ENCODE measurements around the gene CARM1. TPM values are rescaled to one million over a fixed set of nuclear protein-coding genes. Genes with fewer than 3 reads are reported as not detected.

CARM1 gene
- total RNA-seq, 3 donors from 2014 or later (not counting 1 experiment from before 2014, with no cell fraction given) = 13.4 to 21.3 (median 19.8) TPM

- Mint-ChIP-seq H3K4me3 (no peak overlapping the region), H3K36me3 (no peaks in the 10 kb centered on the region), H3K4me1 (peaks cover 5 to 6% of the 10 kb centered on the region in 2 donors), H3K27me3 (ENCODE audit: low read depth in 2 of 2) (no peaks in the 10 kb centered on the region), H3K27ac (no peak overlapping the region), H3K9me3 (no peaks in the 10 kb centered on the region)
- H3K27ac ChIP-seq (ENCODE audit: low read length) = no peak overlapping the region
- H3K27me3 ChIP-seq (ENCODE audit: control insufficient read depth, insufficient read depth, low read length) = no peaks in the 10 kb centered on the region
- TF ChIP-seq CTCF (IDR thresholded peaks at IDR 0.05) = no peak
- H3K4me1 ChIP-seq (ENCODE audit: control insufficient read depth, insufficient read depth, low read length) = peaks cover 16% of the 10 kb centered on the region
- no peaks in the 10 kb centered on the region for H3K9me3 ChIP-seq (ENCODE audit: control insufficient read depth, insufficient read depth, low read length)
- no peak overlapping the region for H3K4me3 ChIP-seq (ENCODE audit: low read length)
- no peak for ATAC-seq
- DNase-seq = no peak
- intact Hi-C loops (cut with micrococcal nuclease) = no loop called here
- 89% methylated on average over 7 of the region's 7 CpGs for WGBS (ENCODE audit: insufficient coverage)
- H3K36me3 ChIP-seq (ENCODE audit: control insufficient read depth, insufficient read depth, low read length) = no peaks in the 10 kb centered on the region
These were observed 19.1 kb upstream of the CARM1 start for GRCh38 chr19:10852098-10852800.

- H3K4me1 Mint-ChIP-seq = peaks cover 5 to 6% of the 10 kb centered on the region in 2 donors
- no peaks in the 10 kb centered on the region for H3K36me3 Mint-ChIP-seq
- Histone ChIP-seq H3K36me3 (ENCODE audit: control insufficient read depth, insufficient read depth, low read length) (no peaks in the 10 kb centered on the region), H3K27me3 (ENCODE audit: control insufficient read depth, insufficient read depth, low read length) (no peaks in the 10 kb centered on the region), H3K27ac (ENCODE audit: low read length) (no peak overlapping the region), H3K9me3 (ENCODE audit: control insufficient read depth, insufficient read depth, low read length) (no peaks in the 10 kb centered on the region), H3K4me1 (ENCODE audit: control insufficient read depth, insufficient read depth, low read length) (peaks cover 9% of the 10 kb centered on the region), H3K4me3 (ENCODE audit: low read length) (no peak overlapping the region)
- DNase-seq (no peak), ATAC-seq (no peak)
- H3K27ac Mint-ChIP-seq = no peak overlapping the region
- intact Hi-C loops (cut with micrococcal nuclease) = no loop called here
- no peak for TF ChIP-seq CTCF (IDR thresholded peaks at IDR 0.05)
- H3K9me3 Mint-ChIP-seq = no peaks in the 10 kb centered on the region
- no peaks in the 10 kb centered on the region for H3K27me3 Mint-ChIP-seq (ENCODE audit: low read depth in 2 of 2)
- no peak overlapping the region for H3K4me3 Mint-ChIP-seq
- WGBS (ENCODE audit: insufficient coverage) = 93% methylated on average over 7 of the region's 7 CpGs
These were observed 18.4 kb upstream of the CARM1 start for GRCh38 chr19:10852941-10853340.

- ATAC-seq (no peak), DNase-seq (no peak)
- 85% methylated on average over 7 of the region's 7 CpGs for WGBS (ENCODE audit: insufficient coverage)
- H3K4me3 Mint-ChIP-seq = no peak overlapping the region
- no peaks in the 10 kb centered on the region for H3K4me1 Mint-ChIP-seq
- TF ChIP-seq CTCF (IDR thresholded peaks at IDR 0.05) = no peak
- Histone ChIP-seq H3K4me3 (ENCODE audit: low read length) (no peak overlapping the region), H3K36me3 (ENCODE audit: control insufficient read depth, insufficient read depth, low read length) (no peaks in the 10 kb centered on the region), H3K27ac (ENCODE audit: low read length) (no peak overlapping the region), H3K4me1 (ENCODE audit: control insufficient read depth, insufficient read depth, low read length) (no peaks in the 10 kb centered on the region), H3K9me3 (ENCODE audit: control insufficient read depth, insufficient read depth, low read length) (no peaks in the 10 kb centered on the region), H3K27me3 (ENCODE audit: control insufficient read depth, insufficient read depth, low read length) (no peaks in the 10 kb centered on the region)
- intact Hi-C loops (cut with micrococcal nuclease) = no loop called here
- H3K27me3 Mint-ChIP-seq (ENCODE audit: low read depth in 2 of 2) = no peaks in the 10 kb centered on the region
- no peaks in the 10 kb centered on the region for H3K9me3 Mint-ChIP-seq
- H3K36me3 Mint-ChIP-seq = no peaks in the 10 kb centered on the region
- no peak overlapping the region for H3K27ac Mint-ChIP-seq
These were observed 16.8 kb upstream of the CARM1 start for GRCh38 chr19:10854350-10855089.

Data from natural killer cell (primary cell).